ENCODE results near the gene TMEM212. TPM values are rescaled to one million over a fixed set of nuclear protein-coding genes. Genes with fewer than 3 reads are reported as not detected.
A peak's percentile ranks its signal among the peaks of the same experiment; 100 is the strongest.

TMEM212 gene
- total and polyA plus RNA-seq, 2 experiments from 2014 or later, result not detected

DNA sequence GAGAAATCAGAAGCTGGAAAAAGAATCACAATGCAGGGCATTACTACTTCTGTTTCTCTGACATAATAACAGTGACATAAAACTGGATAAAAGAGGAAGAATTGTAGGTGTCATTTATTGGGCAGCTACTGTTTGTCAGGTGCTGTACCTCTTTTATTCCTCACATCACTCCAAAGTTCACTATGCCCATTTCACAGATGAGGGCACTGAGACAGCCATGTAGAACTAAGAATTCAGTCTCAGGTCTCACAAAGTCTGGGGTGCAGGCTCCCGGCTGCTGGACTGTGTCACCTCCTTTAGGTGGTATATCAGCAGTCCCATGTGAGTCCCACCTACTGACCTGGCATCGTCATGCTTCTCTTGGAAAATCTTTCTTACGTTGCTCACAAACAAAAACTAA lies 20.8 kb downstream of the TMEM212 start:
- H3K27ac ChIP-seq, result no peak overlapping the region
- TF ChIP-seq, protein P1, sequence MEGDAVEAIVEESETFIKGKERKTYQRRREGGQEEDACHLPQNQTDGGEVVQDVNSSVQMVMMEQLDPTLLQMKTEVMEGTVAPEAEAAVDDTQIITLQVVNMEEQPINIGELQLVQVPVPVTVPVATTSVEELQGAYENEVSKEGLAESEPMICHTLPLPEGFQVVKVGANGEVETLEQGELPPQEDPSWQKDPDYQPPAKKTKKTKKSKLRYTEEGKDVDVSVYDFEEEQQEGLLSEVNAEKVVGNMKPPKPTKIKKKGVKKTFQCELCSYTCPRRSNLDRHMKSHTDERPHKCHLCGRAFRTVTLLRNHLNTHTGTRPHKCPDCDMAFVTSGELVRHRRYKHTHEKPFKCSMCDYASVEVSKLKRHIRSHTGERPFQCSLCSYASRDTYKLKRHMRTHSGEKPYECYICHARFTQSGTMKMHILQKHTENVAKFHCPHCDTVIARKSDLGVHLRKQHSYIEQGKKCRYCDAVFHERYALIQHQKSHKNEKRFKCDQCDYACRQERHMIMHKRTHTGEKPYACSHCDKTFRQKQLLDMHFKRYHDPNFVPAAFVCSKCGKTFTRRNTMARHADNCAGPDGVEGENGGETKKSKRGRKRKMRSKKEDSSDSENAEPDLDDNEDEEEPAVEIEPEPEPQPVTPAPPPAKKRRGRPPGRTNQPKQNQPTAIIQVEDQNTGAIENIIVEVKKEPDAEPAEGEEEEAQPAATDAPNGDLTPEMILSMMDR (IDR thresholded peaks at IDR 0.05; ENCODE audit: low read depth, low read length), result no peak

DNA sequence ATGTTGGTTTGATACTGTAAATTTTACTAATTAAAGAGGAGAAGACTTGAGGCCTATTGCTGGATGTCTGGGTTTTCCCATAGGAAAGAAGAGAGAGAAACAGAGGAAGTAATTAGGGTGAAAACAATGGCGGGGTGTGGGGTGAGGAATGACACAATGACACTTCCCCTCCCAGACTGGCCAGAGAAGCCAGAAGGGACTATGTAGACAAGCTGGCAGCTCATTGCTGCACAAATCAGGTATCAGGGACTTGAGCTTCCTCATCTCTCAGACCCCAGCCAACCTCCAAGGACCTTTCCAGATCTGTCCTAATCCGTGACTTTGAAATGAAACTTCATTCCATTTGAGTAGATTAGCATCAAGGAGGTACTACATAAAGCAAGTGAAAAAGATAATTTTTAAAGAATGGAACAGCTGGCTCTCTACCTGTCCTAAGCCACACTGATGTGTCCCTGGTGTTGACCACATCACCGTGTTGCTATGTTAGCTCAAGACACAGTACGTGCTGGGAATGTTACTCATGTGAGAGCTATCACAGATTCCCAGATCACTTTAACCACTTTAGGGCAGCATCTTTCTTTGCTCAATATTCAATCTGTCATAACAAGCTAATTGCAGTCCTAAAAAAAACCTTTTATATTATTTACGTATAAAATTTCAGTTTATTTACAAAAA lies 22.2 kb downstream of the TMEM212 start:
- TF ChIP-seq, protein P1 (IDR thresholded peaks at IDR 0.05; ENCODE audit: low read depth, low read length), result no peak
- DNase-seq (ENCODE audit: low read depth in 1 of 2, low spot score in 1 of 2), result no peak
- no peaks in the 10 kb centered on the region for H3K27me3 ChIP-seq
- H3K4me1 ChIP-seq (ENCODE audit: low read depth), result peaks cover 5% of the 10 kb centered on the region
- H3K4me3 ChIP-seq, result no peak overlapping the region
- no peak overlapping the region for H3K27ac ChIP-seq
- H3K36me3 ChIP-seq, result no peaks in the 10 kb centered on the region
- H3K9me3 ChIP-seq (ENCODE audit: low read depth), result no peaks in the 10 kb centered on the region

More for the DNA sequence above, 20.8 kb downstream of the TMEM212 start:
- Histone ChIP-seq H3K4me1 (ENCODE audit: low read depth) (peaks cover 5% of the 10 kb centered on the region), H3K4me3 (no peak overlapping the region), H3K36me3 (no peaks in the 10 kb centered on the region), H3K9me3 (ENCODE audit: low read depth) (no peaks in the 10 kb centered on the region), H3K27me3 (no peaks in the 10 kb centered on the region)
- no peak for DNase-seq (ENCODE audit: low read depth in 1 of 2, low spot score in 1 of 2)

DNA sequence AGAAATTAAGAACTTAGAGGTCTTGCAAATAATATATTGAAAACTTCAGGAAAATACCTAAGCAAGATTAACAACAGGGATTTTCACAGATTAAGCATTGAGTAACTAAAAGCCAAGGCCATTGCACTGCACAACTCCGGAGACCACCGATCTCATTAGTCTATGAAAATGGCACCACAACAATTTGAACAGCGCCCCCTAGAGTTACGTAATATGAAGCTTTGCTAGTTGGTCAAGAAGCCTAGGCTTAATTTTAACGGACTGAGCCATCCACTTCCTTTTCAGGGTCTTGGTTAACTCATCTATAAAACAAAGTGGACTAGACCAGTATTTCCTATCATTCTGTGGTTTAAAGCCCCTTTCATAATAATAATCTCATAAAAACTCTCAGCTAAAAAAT lies 24.8 kb downstream of the TMEM212 start:
- no peaks in the 10 kb centered on the region for H3K4me1 ChIP-seq (ENCODE audit: low read depth)
- H3K27ac ChIP-seq, result no peak overlapping the region
- DNase-seq (ENCODE audit: low read depth in 1 of 2, low spot score in 1 of 2), result no peak
- no peak overlapping the region for H3K4me3 ChIP-seq
- no peaks in the 10 kb centered on the region for H3K36me3 ChIP-seq
- TF ChIP-seq, protein P1 (IDR thresholded peaks at IDR 0.05; ENCODE audit: low read depth, low read length), result peak; percentile 26
- H3K27me3 ChIP-seq, result no peaks in the 10 kb centered on the region
- H3K9me3 ChIP-seq (ENCODE audit: low read depth), result no peaks in the 10 kb centered on the region

DNA sequence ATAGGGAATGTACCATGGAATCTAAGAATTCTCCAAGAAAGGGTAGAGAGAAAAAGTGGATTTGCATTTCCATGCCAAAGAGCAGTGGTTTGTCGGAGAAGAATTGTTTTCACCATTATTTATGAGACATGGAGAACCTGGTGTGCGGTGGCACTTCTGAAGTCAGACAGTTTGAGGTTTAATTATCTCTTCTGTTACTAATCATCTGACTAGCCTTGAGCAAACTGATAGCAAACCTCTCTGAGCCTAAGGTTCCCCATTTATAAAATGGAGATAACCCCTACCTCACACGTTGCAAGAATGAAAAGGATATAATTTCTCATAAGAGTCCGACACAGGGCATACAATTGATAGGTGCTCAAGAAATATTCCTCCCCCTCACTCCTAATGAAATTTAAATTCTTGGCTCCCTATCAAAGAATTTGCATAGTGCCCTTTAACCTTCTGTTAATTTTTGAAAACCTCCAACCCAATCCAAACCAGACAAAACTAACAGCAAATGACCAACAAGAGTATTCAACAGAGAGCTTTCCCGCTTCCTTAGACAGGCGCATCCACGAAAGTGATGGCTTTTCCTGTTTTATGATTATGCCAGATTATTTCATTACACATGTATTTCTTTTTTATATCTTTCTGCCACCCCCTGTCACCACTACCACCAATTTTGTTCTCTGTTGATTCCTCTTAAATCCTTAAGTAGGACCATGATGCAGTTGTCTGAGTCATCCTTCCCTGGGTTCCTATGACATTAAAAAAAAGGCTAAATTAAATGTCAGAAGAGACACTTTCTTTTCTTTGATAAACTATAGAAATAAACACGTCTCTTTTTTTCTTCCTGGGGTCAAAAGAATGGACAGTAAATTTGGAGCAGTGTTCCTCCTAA lies 28.5 kb downstream of the TMEM212 start:
- H3K36me3 ChIP-seq, result no peaks in the 10 kb centered on the region
- no peaks in the 10 kb centered on the region for H3K27me3 ChIP-seq
- no peak overlapping the region for H3K4me3 ChIP-seq
- no peak overlapping the region for H3K27ac ChIP-seq
- TF ChIP-seq, protein P1 (IDR thresholded peaks at IDR 0.05; ENCODE audit: low read depth, low read length), result no peak
- H3K4me1 ChIP-seq (ENCODE audit: low read depth), result peaks cover 16% of the 10 kb centered on the region
- no peaks in the 10 kb centered on the region for H3K9me3 ChIP-seq (ENCODE audit: low read depth)
- no peak for DNase-seq (ENCODE audit: low read depth in 1 of 2, low spot score in 1 of 2)

DNA sequence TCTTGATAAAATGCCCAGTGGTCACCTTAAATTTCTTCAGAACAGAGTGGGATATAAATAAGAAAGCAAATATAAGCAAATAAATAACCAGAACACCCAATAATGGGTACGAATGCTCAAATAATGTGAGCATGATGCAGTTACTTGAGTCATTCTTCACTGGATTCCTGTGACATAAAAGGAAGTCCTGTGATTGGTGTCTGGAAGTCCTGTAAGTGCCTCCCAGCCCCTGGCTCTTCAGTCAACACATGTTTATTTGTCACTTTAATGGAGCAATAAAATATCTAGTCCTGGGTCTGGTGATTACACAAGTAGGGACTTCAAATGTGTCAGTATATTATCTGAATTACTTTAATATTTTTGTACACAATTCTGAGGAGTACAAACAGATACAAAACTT lies 30.4 kb downstream of the TMEM212 start:
- DNase-seq (ENCODE audit: low read depth in 1 of 2, low spot score in 1 of 2), result peak in 1 of 2 donors; percentile 30
- no peaks in the 10 kb centered on the region for H3K36me3 ChIP-seq
- H3K4me3 ChIP-seq, result no peak overlapping the region
- H3K27ac ChIP-seq, result peak overlapping the region; percentile 75
- H3K4me1 ChIP-seq (ENCODE audit: low read depth), result peaks cover 23% of the 10 kb centered on the region
- TF ChIP-seq, protein P1 (IDR thresholded peaks at IDR 0.05; ENCODE audit: low read depth, low read length), result no peak
- H3K27me3 ChIP-seq, result no peaks in the 10 kb centered on the region
- no peaks in the 10 kb centered on the region for H3K9me3 ChIP-seq (ENCODE audit: low read depth)

Data from cardiac muscle cell (in vitro differentiated cells and primary cell).